ENCODE results near the gene MED28. TPM values are rescaled to one million over a fixed set of nuclear protein-coding genes. Genes with fewer than 3 reads are reported as not detected.

Gene MED28
- total RNA-seq, 2 experiments from 2014 or later: 52.3 to 59.5 TPM

GRCh38 chr4:17584521-17585213 is 29.8 kb upstream of the MED28 start:
- H3K27ac Mint-ChIP-seq: no peak overlapping the region
- CTCF ChIA-PET: no interaction called here
- DNase-seq: no peak
- H3K4me1 Mint-ChIP-seq (ENCODE audit: low read depth): peaks cover 3% of the 10 kb centered on the region
- intact Hi-C loops (cut with micrococcal nuclease): no loop called here
- H3K36me3 Mint-ChIP-seq (ENCODE audit: low read depth): peaks cover 56% of the 10 kb centered on the region
- H3K4me3 Mint-ChIP-seq: no peak overlapping the region
- H3K27me3 Mint-ChIP-seq (ENCODE audit: low read depth): no peaks in the 10 kb centered on the region
- H3K9me3 Mint-ChIP-seq: no peaks in the 10 kb centered on the region

- H3K4me3 Mint-ChIP-seq: no peak overlapping the region
- peaks cover 50% of the 10 kb centered on the region for H3K36me3 Mint-ChIP-seq (ENCODE audit: low read depth)
- no peak overlapping the region for H3K27ac Mint-ChIP-seq
- no peak for DNase-seq
- peaks cover 3% of the 10 kb centered on the region for H3K4me1 Mint-ChIP-seq (ENCODE audit: low read depth)
- no peaks in the 10 kb centered on the region for H3K9me3 Mint-ChIP-seq
- no peaks in the 10 kb centered on the region for H3K27me3 Mint-ChIP-seq (ENCODE audit: low read depth)
- intact Hi-C loops (cut with micrococcal nuclease): no loop called here
- CTCF ChIA-PET: interaction anchor here (0.6 to 0.7 kb wide), 2 partner anchors 19 to 38 kb away, joined by 3 to 4 read pairs; no protein-coding TSS in a partner anchor
Measured at GRCh38 chr4:17587094-17587822, 27.2 kb upstream of the MED28 start.

GRCh38 chr4:17589355-17589754 is 25.1 kb upstream of the MED28 start:
- DNase-seq: no peak
- Mint-ChIP-seq H3K27ac (no peak overlapping the region), H3K9me3 (no peaks in the 10 kb centered on the region), H3K36me3 (ENCODE audit: low read depth) (peaks cover 53% of the 10 kb centered on the region), H3K27me3 (ENCODE audit: low read depth) (no peaks in the 10 kb centered on the region), H3K4me3 (no peak overlapping the region), H3K4me1 (ENCODE audit: low read depth) (peaks cover 4% of the 10 kb centered on the region)
- intact Hi-C loops (cut with micrococcal nuclease): no loop called here
- CTCF ChIA-PET: interaction anchor here (0.7 kb wide), 1 partner anchor 1705 kb away, joined by 3 read pairs; no protein-coding TSS in a partner anchor

- H3K4me1 Mint-ChIP-seq (ENCODE audit: low read depth): peaks cover 4% of the 10 kb centered on the region
- intact Hi-C loops (cut with micrococcal nuclease): no loop called here
- DNase-seq: no peak
- H3K9me3 Mint-ChIP-seq: no peaks in the 10 kb centered on the region
- CTCF ChIA-PET: interaction anchor here (0.5 to 1.0 kb wide), 2 partner anchors 14 to 238 kb away, joined by 3 to 4 read pairs; no protein-coding TSS in a partner anchor
- H3K4me3 Mint-ChIP-seq: no peak overlapping the region
- no peak overlapping the region for H3K27ac Mint-ChIP-seq
- no peaks in the 10 kb centered on the region for H3K27me3 Mint-ChIP-seq (ENCODE audit: low read depth)
- peaks cover 36% of the 10 kb centered on the region for H3K36me3 Mint-ChIP-seq (ENCODE audit: low read depth)
Measured at GRCh38 chr4:17595471-17596005, 18.9 kb upstream of the MED28 start.

DNA sequence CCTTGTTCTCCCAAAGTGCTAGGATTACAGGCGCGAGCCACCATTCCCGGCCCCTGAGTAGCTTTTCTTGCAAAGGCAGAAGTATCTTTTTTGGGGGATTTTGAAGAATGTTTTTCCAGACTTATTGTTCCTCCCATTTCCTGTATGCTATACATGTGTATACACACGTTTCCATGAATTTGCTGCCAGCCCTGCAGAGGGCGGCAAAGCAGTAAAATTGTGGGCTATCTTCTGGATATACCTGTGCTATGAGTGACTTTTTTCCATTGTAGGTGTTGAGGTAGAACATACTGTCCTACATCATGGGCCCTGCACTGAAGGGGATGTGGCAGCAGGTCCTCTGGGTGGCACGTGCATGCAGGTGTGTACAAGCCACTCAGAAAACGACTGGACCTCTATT is 16.9 kb upstream of the MED28 start:
- Mint-ChIP-seq H3K4me1 (ENCODE audit: low read depth) (no peaks in the 10 kb centered on the region), H3K27me3 (ENCODE audit: low read depth) (no peaks in the 10 kb centered on the region), H3K27ac (no peak overlapping the region), H3K36me3 (ENCODE audit: low read depth) (peaks cover 25% of the 10 kb centered on the region), H3K4me3 (no peak overlapping the region), H3K9me3 (no peaks in the 10 kb centered on the region)
- CTCF ChIA-PET: interaction anchor here (0.6 to 0.8 kb wide), 2 partner anchors 40 to 48 kb away, joined by 3 to 4 read pairs; no protein-coding TSS in a partner anchor
- intact Hi-C loops (cut with micrococcal nuclease): no loop called here
- DNase-seq: no peak

DNA sequence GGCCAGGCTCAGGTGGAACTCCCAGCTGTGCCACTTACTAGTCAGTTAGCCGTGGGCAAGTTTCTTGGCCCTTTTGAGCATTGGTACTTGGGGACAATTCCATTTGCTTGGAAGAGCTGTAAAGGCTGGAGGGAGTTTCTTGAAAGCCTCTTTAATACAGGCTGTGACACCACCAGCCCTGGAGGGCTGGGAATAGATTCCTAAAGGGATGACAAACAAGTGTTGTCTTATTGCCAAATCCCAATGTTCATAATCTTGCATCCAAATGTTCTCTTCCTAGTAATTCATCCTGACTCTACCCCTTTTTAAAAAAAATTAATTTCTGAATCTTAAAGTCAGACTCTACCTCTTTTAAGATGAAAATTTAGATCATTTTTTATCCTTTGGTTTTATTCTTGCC is 14.6 kb upstream of the MED28 start:
- Mint-ChIP-seq H3K4me3 (no peak overlapping the region), H3K27me3 (ENCODE audit: low read depth) (no peaks in the 10 kb centered on the region), H3K4me1 (ENCODE audit: low read depth) (no peaks in the 10 kb centered on the region), H3K9me3 (no peaks in the 10 kb centered on the region), H3K27ac (no peak overlapping the region), H3K36me3 (ENCODE audit: low read depth) (peaks cover 19% of the 10 kb centered on the region)
- CTCF ChIA-PET: no interaction called here
- DNase-seq: no peak
- intact Hi-C loops (cut with micrococcal nuclease): no loop called here

GRCh38 chr4:17605236-17605635 is 9.2 kb upstream of the MED28 start:
- CTCF ChIA-PET: no interaction called here
- no peaks in the 10 kb centered on the region for H3K4me1 Mint-ChIP-seq (ENCODE audit: low read depth)
- H3K27ac Mint-ChIP-seq: no peak overlapping the region
- no peak for DNase-seq
- H3K27me3 Mint-ChIP-seq (ENCODE audit: low read depth): no peaks in the 10 kb centered on the region
- intact Hi-C loops (cut with micrococcal nuclease): no loop called here
- peaks cover 9% of the 10 kb centered on the region for H3K36me3 Mint-ChIP-seq (ENCODE audit: low read depth)
- H3K9me3 Mint-ChIP-seq: no peaks in the 10 kb centered on the region
- H3K4me3 Mint-ChIP-seq: no peak overlapping the region

DNA sequence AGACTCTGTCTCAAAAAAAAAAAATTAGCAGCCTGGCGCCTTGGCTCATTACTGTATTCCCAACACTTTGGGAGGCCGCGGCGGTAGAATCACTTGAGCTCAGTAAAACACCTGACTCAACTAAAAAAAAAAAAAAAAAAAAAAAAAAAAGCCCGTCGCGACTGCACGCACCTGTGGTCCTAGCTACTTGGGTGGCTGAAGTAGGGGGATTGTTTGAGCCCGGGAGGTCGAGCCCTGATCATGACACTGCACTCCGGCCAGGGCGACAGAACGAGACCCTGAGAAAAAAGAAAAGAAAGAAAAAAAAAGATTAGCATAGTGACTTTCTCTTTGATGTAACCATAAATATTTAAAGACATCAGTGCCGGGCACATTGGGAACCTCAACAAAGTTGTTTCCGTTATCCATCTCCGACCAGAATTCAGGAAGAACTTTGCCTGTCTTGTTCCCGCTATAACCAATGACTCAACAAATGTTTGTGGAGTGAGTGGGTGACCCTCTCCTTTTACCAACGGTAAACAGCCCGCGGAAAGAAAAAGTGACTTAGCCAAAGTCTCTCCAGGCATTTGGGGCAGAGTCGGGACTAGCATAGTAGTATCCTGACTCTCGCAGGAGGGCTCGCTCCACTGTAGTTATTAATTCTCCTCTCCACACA is 553 bp upstream of the MED28 start:
- CTCF ChIA-PET: interaction anchor here (0.6 to 3.7 kb wide), 5 partner anchors 23 to 268 kb away, joined by 3 to 19 read pairs (median 4); no protein-coding TSS in a partner anchor
- H3K27ac Mint-ChIP-seq: peak overlapping the region; percentile 85
- H3K9me3 Mint-ChIP-seq: no peaks in the 10 kb centered on the region
- no peaks in the 10 kb centered on the region for H3K27me3 Mint-ChIP-seq (ENCODE audit: low read depth)
- H3K4me1 Mint-ChIP-seq (ENCODE audit: low read depth): peaks cover 42% of the 10 kb centered on the region
- no peak for DNase-seq
- H3K36me3 Mint-ChIP-seq (ENCODE audit: low read depth): peaks cover 9% of the 10 kb centered on the region
- intact Hi-C loops (cut with micrococcal nuclease): loop anchor here (1.0 to 10.0 kb wide), 7 partner anchors 37 to 1389 kb away; partner anchors contain the start of genes DCAF16, LAP3, NCAPG and QDPR
- H3K4me3 Mint-ChIP-seq: peak overlapping the region; percentile 98

- Mint-ChIP-seq H3K36me3 (ENCODE audit: low read depth) (peaks cover 18% of the 10 kb centered on the region), H3K27me3 (ENCODE audit: low read depth) (no peaks in the 10 kb centered on the region), H3K4me3 (peak overlapping the region; percentile 65), H3K9me3 (no peaks in the 10 kb centered on the region), H3K4me1 (ENCODE audit: low read depth) (peaks cover 49% of the 10 kb centered on the region), H3K27ac (peak overlapping the region; percentile 66)
- CTCF ChIA-PET: interaction anchor here (0.7 kb wide), 1 partner anchor 222 kb away, joined by 3 read pairs; no protein-coding TSS in a partner anchor
- intact Hi-C loops (cut with micrococcal nuclease): loop anchor here (10.0 kb wide), 1 partner anchor 1391 kb away; the partner anchor contains the start of gene TAPT1
- no peak for DNase-seq
Measured at GRCh38 chr4:17616283-17616682, 1.8 kb downstream of the MED28 start.

DNA sequence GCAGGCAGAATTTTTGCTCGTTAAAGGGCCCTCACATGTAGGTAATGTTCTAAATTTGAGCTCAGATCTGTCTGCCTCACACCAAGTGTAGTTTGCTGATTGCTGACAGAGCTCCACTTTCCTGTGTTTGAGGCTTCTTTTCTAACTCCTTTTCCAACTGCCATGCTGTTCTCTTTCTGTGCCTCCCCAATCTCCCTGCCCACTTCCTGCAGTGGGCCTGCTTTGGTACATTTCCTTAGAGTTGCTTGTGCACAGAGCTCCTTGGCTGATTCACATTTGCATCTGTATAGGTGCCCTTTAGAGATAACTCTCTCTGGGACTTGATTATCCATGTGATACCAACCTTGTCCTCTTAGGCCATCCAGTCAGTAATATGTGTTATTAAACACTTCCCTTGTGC is 4.5 kb downstream of the MED28 start:
- intact Hi-C loops (cut with micrococcal nuclease): loop anchor here (10.0 kb wide), 1 partner anchor 1394 kb away; the partner anchor contains the start of gene TAPT1
- H3K4me1 Mint-ChIP-seq (ENCODE audit: low read depth): peaks cover 46% of the 10 kb centered on the region
- no peak for DNase-seq
- H3K4me3 Mint-ChIP-seq: no peak overlapping the region
- peaks cover 33% of the 10 kb centered on the region for H3K36me3 Mint-ChIP-seq (ENCODE audit: low read depth)
- CTCF ChIA-PET: no interaction called here
- H3K27me3 Mint-ChIP-seq (ENCODE audit: low read depth): no peaks in the 10 kb centered on the region
- no peaks in the 10 kb centered on the region for H3K9me3 Mint-ChIP-seq
- peak overlapping the region; percentile 55 for H3K27ac Mint-ChIP-seq

DNA sequence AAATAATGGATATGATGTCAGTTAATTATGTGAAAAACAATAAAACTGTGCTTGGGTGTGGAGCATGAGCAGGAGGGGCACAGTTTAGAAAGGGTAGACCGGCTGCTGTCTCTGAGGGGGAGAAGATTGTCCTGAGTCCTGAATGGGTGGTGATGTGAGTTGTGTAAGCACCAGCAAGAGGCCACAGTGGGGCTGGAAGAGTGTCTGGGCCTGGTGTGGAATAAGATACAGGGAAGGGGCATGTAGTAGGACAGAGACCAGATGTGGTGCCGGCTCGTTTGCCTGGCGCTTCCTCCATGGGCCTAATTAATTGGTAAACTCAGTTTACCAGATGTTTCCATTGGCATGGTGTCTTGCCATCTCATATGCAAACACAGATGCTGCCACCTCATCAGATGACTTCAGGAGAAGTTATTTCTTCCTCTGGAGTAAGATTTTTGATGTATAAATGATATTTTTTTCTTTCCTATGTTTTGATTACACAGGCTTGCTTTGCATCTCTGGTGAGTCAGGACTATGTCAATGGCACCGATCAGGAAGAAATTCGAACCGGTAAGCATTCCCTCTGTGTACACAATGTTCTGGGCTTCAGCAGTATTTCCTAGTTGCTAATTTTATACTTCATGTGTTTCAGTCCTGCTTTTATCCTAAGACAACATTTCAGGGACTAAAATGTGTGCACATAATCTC is 5.1 kb downstream of the MED28 start:
- Mint-ChIP-seq H3K27me3 (ENCODE audit: low read depth) (no peaks in the 10 kb centered on the region), H3K4me1 (ENCODE audit: low read depth) (peaks cover 44% of the 10 kb centered on the region), H3K36me3 (ENCODE audit: low read depth) (peaks cover 36% of the 10 kb centered on the region), H3K4me3 (no peak overlapping the region), H3K9me3 (no peaks in the 10 kb centered on the region), H3K27ac (peak overlapping the region; percentile 28)
- DNase-seq: no peak
- intact Hi-C loops (cut with micrococcal nuclease): loop anchor here (10.0 kb wide), 1 partner anchor 1395 kb away; the partner anchor contains the start of gene TAPT1
- CTCF ChIA-PET: interaction anchor here (0.7 to 0.8 kb wide), 2 partner anchors 170 to 189 kb away, joined by 3 read pairs; no protein-coding TSS in a partner anchor
